ENCODE measurements around the gene SLC30A3. TPM values are rescaled to one million over a fixed set of nuclear protein-coding genes. Genes with fewer than 3 reads are reported as not detected.
"Not testable (repeated sequence)": the region's sequence is repeated elsewhere in the genome, so short reads cannot be mapped to it uniquely, and the experiment has no call there.

The SLC30A3 gene
- total RNA-seq, 1 experiment from 2014 or later, result 1.5 TPM

DNA sequence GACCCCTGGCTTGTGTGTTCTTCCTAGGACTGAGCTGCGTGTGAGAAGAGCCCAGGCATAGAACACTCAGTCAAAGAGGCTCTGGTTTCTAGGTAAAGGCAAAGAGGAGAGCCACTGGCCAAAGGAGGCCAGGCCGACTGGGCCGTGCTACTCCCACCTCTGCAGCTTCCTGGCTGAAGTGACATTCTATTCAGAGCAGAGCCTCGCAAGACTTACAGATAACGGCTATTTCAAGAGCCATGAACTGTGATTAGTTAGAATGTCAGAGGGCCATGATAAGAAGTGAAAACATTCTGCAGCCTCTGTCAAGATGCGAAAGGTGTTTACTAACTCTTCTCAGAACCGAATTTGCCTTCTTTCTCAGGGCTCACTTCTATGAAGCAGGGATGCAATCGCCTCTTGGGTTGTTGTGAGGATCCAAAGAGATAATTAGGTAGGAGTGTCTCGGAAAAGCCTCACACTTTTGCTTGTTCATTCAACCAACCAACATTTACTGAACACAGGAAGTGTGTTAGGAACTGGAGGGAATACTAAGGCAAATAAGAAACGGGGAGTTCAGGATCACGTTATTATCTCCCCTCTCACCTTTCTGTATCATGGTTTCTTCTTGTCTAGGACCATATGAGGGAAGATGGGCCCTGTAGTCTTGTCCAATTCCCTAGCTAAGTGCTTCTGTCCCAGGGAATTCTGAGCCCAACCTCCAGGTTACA, 8.9 kb upstream of the SLC30A3 start:
- Histone ChIP-seq H4K20me1 (ENCODE audit: insufficient read depth) (no peaks in the 10 kb centered on the region), H3K9me2 (ENCODE audit: insufficient read depth) (no peaks in the 10 kb centered on the region), H3K27ac (no peak overlapping the region), H3F3A (ENCODE audit: insufficient read depth, low read depth) (no peaks in the 10 kb centered on the region), H3K79me2 (ENCODE audit: low read depth) (no peaks in the 10 kb centered on the region), H3K36me3 (ENCODE audit: low read depth) (no peaks in the 10 kb centered on the region), H3K27me3 (ENCODE audit: insufficient read depth, low read depth) (no peaks in the 10 kb centered on the region), H3K4me2 (no peak overlapping the region), H2AFZ (no peak overlapping the region), H3K9me3 (ENCODE audit: insufficient read depth, low read depth) (no peaks in the 10 kb centered on the region), H3K4me3 (no peak overlapping the region), H3K4me1 (replicated peaks; ENCODE audit: insufficient read depth) (no peaks in the 10 kb centered on the region)
- no peak for DNase-seq
- ChIA-PET POLR2A (ENCODE audit: unreplicated experiment) (interaction anchor here (0.6 to 0.7 kb wide), 2 partner anchors 41 to 45 kb away, joined by 4 to 5 read pairs; no protein-coding TSS in a partner anchor), CTCF (no interaction called here)
- no peak for TF ChIP-seq CTCF (conservative IDR thresholded peaks at IDR 0.05)
- no peak for TF ChIP-seq EZH2 (IDR thresholded peaks at IDR 0.05; ENCODE audit: low read depth)
- BruUV-seq (replicated peaks), result no TSS peak
- intact Hi-C loops (cut with micrococcal nuclease; ENCODE audit: unreplicated experiment), result no loop called here

DNA sequence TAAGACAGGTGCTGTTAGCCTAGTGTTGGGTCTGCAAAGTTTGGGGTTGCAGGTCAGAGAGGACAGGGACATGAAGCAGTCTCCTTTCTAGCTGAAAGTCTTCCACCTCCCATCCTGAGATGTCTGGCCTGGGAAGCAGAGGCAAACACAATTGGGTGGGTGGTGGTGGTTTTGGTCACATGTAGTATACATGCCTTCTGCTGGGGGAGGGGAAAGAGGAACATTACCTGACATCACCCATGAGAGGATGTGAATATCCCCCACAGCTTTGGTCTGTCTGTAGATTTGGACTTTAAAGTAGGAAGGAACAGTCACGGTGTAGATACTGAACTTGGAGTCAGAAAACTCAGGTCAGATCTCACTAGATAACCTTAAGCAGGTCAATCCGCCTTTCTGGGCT, 7.8 kb upstream of the SLC30A3 start:
- no peak for DNase-seq
- Histone ChIP-seq H3K9me3 (ENCODE audit: insufficient read depth, low read depth) (no peaks in the 10 kb centered on the region), H3K4me3 (no peak overlapping the region), H3K79me2 (ENCODE audit: low read depth) (no peaks in the 10 kb centered on the region), H3K27me3 (ENCODE audit: insufficient read depth, low read depth) (peaks cover 2% of the 10 kb centered on the region; the same call in 1 of the 2 replicates), H3F3A (ENCODE audit: insufficient read depth, low read depth) (no peaks in the 10 kb centered on the region; the same call in 1 of the 2 replicates), H4K20me1 (ENCODE audit: insufficient read depth) (no peaks in the 10 kb centered on the region), H3K4me1 (replicated peaks; ENCODE audit: insufficient read depth) (no peaks in the 10 kb centered on the region), H3K9me2 (ENCODE audit: insufficient read depth) (no peaks in the 10 kb centered on the region), H3K4me2 (no peak overlapping the region), H3K36me3 (ENCODE audit: low read depth) (no peaks in the 10 kb centered on the region), H2AFZ (no peak overlapping the region), H3K27ac (no peak overlapping the region)
- no TSS peak for BruUV-seq (replicated peaks)
- ChIA-PET CTCF (no interaction called here), POLR2A (ENCODE audit: unreplicated experiment) (interaction anchor here (0.5 to 0.6 kb wide), 3 partner anchors 29 to 441 kb away, joined by 5 to 11 read pairs (median 7); no protein-coding TSS in a partner anchor)
- TF ChIP-seq EZH2 (IDR thresholded peaks at IDR 0.05; ENCODE audit: low read depth) (no peak), CTCF (conservative IDR thresholded peaks at IDR 0.05) (no peak)
- intact Hi-C loops (cut with micrococcal nuclease; ENCODE audit: unreplicated experiment), result no loop called here

DNA sequence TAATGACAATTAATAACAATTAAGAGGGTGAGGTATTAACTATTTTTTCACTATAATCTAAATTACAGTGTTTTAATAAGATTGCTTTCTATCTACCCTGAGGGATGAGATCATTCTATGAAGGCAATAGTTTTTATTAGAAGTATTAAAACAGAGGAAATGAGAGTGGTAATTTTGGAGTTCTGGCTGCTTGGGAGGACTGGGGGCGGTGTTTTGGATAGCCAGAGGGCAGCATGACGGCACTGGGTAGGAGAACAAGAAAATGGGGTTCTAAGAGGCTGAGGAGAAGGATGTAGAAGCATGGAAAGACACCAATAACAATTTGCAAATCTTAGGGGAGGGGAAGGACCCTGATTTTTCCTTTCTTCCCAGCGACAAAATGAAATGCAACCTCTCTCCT, 7.3 kb upstream of the SLC30A3 start:
- Histone ChIP-seq H3K9me2 (ENCODE audit: insufficient read depth) (no peaks in the 10 kb centered on the region), H3K4me2 (no peak overlapping the region), H4K20me1 (ENCODE audit: insufficient read depth) (no peaks in the 10 kb centered on the region), H3K27ac (no peak overlapping the region), H3F3A (ENCODE audit: insufficient read depth, low read depth) (no peaks in the 10 kb centered on the region; the same call in 1 of the 2 replicates), H3K27me3 (ENCODE audit: insufficient read depth, low read depth) (peaks cover 7% of the 10 kb centered on the region; the same call in 1 of the 2 replicates), H3K4me3 (no peak overlapping the region), H3K79me2 (ENCODE audit: low read depth) (no peaks in the 10 kb centered on the region), H3K36me3 (ENCODE audit: low read depth) (no peaks in the 10 kb centered on the region), H3K4me1 (replicated peaks; ENCODE audit: insufficient read depth) (no peaks in the 10 kb centered on the region), H3K9me3 (ENCODE audit: insufficient read depth, low read depth) (no peaks in the 10 kb centered on the region), H2AFZ (no peak overlapping the region)
- ChIA-PET POLR2A (ENCODE audit: unreplicated experiment) (interaction anchor here (0.5 kb wide), 1 partner anchor 148 kb away, joined by 11 read pairs; no protein-coding TSS in a partner anchor), CTCF (no interaction called here)
- TF ChIP-seq CTCF (conservative IDR thresholded peaks at IDR 0.05) (no peak), EZH2 (IDR thresholded peaks at IDR 0.05; ENCODE audit: low read depth) (no peak)
- BruUV-seq (replicated peaks), result no TSS peak
- DNase-seq, result no peak
- intact Hi-C loops (cut with micrococcal nuclease; ENCODE audit: unreplicated experiment), result no loop called here

DNA sequence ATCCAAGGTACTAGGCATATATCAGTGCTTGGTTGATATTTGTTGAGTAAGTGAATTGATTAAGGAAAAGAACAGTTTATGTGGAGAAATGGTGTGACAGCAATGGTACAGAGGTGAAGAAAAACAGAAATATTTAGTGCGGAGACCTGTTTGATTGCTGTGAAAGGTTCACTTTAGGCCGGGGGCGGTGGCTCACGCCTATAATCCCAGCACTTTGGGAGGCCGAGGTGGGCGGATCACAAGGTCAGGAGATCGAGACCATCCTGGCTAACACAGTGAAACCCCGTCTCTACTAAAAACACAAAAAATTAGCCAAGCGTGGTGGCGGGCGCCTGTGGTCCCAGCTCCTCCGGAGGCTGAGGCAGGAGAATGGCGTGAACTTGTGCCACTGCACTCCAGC, 5.4 kb upstream of the SLC30A3 start:
- H3K4me3 ChIP-seq; H3K79me2 ChIP-seq (ENCODE audit: low read depth); H3K36me3 ChIP-seq (ENCODE audit: low read depth); DNase-seq; H3K4me1 ChIP-seq (replicated peaks; ENCODE audit: insufficient read depth); POLR2A ChIA-PET (ENCODE audit: unreplicated experiment); H3K4me2 ChIP-seq; H3K9me2 ChIP-seq (ENCODE audit: insufficient read depth); H3K9me3 ChIP-seq (ENCODE audit: insufficient read depth, low read depth); H4K20me1 ChIP-seq (ENCODE audit: insufficient read depth); H3F3A ChIP-seq (ENCODE audit: insufficient read depth, low read depth); CTCF ChIA-PET; H2AFZ ChIP-seq; H3K27ac ChIP-seq; BruUV-seq (replicated peaks): not testable (repeated sequence)
- peaks cover 26% of the 10 kb centered on the region for H3K27me3 ChIP-seq (ENCODE audit: insufficient read depth, low read depth)
- intact Hi-C loops (cut with micrococcal nuclease; ENCODE audit: unreplicated experiment), result loop anchor here (5.0 kb wide), 1 partner anchor 34 kb away; no protein-coding TSS in a partner anchor

All from PC-9 (cell line).